A673 (cell line): ENCODE results near the gene NDUFB10.

Experiments
- EZH2 ChIP-seq: fragments of 200-600 bp; sonication (generic); IDR thresholded peaks from 2 replicates; pipeline ENCODE4 v1.6.1; 2017; ENCODE audit warnings: borderline replicate concordance, low read depth, mild to moderate bottlenecking, mixed read lengths, antibody characterized with exemption, low read length; ENCODE audit not compliant: poor library complexity, severe bottlenecking
- TF ChIP-seq, protein P1 (sequence below): fragments of 300-800, 200-600 bp; sonication (generic); conservative IDR thresholded peaks from 2 replicates; pipeline ENCODE4 v1.5.1; 2017; ENCODE audit warnings: low read depth, mild to moderate bottlenecking, antibody characterized with exemption, low read length, moderate library complexity, mixed read lengths

DNA sequence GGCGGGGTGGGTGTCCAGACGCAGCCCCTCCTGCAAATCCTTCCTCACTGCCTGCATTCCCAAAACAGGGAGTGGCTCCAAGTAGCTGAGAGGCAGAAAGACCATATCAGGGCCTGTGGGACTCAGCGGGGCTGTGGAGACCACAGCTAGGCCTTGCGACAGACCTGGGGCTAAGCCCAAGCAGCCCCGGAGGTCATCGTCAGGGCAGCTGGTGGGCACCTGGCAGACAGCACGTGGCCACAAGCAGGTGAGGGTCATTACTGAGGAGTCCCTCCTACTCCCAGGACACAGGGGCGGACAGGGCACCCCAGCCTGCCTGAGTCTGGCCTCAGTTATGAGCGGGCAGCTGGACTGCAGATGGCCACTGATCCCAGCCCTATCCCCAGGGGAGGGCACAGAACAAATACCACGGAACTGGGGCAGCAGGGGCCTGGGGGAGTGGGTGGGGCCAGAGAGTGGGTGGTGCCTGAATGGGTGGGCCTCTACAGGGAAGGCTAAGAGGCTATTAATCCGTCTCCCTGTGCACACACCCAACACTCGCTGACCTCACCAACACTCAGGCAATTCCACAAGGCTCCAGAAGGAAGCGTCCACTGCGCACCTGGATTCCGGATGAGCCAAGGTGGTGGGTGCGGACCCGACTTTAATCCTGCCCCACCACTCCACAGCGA, 49.6 kb upstream of the NDUFB10 start:
- TF ChIP-seq, protein P1, sequence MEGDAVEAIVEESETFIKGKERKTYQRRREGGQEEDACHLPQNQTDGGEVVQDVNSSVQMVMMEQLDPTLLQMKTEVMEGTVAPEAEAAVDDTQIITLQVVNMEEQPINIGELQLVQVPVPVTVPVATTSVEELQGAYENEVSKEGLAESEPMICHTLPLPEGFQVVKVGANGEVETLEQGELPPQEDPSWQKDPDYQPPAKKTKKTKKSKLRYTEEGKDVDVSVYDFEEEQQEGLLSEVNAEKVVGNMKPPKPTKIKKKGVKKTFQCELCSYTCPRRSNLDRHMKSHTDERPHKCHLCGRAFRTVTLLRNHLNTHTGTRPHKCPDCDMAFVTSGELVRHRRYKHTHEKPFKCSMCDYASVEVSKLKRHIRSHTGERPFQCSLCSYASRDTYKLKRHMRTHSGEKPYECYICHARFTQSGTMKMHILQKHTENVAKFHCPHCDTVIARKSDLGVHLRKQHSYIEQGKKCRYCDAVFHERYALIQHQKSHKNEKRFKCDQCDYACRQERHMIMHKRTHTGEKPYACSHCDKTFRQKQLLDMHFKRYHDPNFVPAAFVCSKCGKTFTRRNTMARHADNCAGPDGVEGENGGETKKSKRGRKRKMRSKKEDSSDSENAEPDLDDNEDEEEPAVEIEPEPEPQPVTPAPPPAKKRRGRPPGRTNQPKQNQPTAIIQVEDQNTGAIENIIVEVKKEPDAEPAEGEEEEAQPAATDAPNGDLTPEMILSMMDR = no peak
- TF ChIP-seq EZH2 = no peak
